GM12878 (cell line): ENCODE measurements around the gene ODF2L.

Experiments
- CUX1 ChIP-seq: IDR thresholded peaks from 2 replicates; pipeline ENCODE4 v1.6.1; 2012; ENCODE audit warnings: improper control_type of control experiment, low read depth, low read length; ENCODE audit not compliant: insufficient replicate concordance
- EP300 ChIP-seq, 2 experiments: fragments of 150-350 bp in 1 of 2; IDR thresholded peaks; 2 replicates each; pipeline ENCODE4 v1.6.1; 2011 to 2012; ENCODE audit warnings: low read depth in 2 of 2, low read length in 2 of 2, borderline replicate concordance in 1 of 2, improper control_type of control experiment in 1 of 2, inconsistent platforms in 1 of 2; ENCODE audit not compliant: control insufficient read depth in 1 of 2
- HCFC1 ChIP-seq: fragments of 150-350 bp; IDR thresholded peaks from 2 replicates; pipeline ENCODE4 v1.6.1; 2014; ENCODE audit warnings: low read length
- HDAC6 ChIP-seq: fragments of 200-600 bp; sonication (generic); IDR thresholded peaks from one replicate; pipeline ENCODE4 v1.8.0; 2017; ENCODE audit warnings: antibody characterized with exemption; ENCODE audit not compliant: unreplicated experiment
- MAX ChIP-seq: IDR thresholded peaks from 2 replicates; pipeline ENCODE4 v1.6.1; 2012; ENCODE audit warnings: low read depth, low read length, improper control_type of control experiment
- POLR2A ChIP-seq: IDR thresholded peaks from 2 replicates; pipeline ENCODE4 v1.6.1; 2011; ENCODE audit warnings: low read depth, mild to moderate bottlenecking, low read length
- RAD21 ChIP-seq: IDR thresholded peaks from 2 replicates; pipeline ENCODE4 v1.6.1; 2011; ENCODE audit warnings: mild to moderate bottlenecking, low read depth, low read length, moderate library complexity; ENCODE audit not compliant: insufficient read depth
- RFX5 ChIP-seq: IDR thresholded peaks from 2 replicates; pipeline ENCODE4 v1.6.1; 2011; ENCODE audit warnings: low read depth, low read length, improper control_type of control experiment
- SMAD1 ChIP-seq: fragments of 450-650 bp; IDR thresholded peaks from 2 replicates; pipeline ENCODE4 v1.6.1; 2018; ENCODE audit warnings: mild to moderate bottlenecking, low read depth; ENCODE audit not compliant: partially characterized antibody
- SUPT20H ChIP-seq: IDR thresholded peaks from 2 replicates; pipeline ENCODE4 v1.6.1; 2011; ENCODE audit warnings: low read depth, mild to moderate bottlenecking, low read length, moderate library complexity, borderline replicate concordance; ENCODE audit not compliant: control insufficient read depth

GRCh38 chr1:86416343-86416742 is 20.2 kb upstream of the ODF2L start:
- TF ChIP-seq HCFC1 (no peak), RAD21 (no peak), SUPT20H (no peak), EP300 (IDR thresholded peaks at IDR 0.05; ENCODE audit: borderline replicate concordance in 1 of 2, control insufficient read depth in 1 of 2, low read depth in 2 of 2, low read length in 2 of 2) (no peak), SMAD1 (no peak), POLR2A (no peak), CUX1 (no peak), RFX5 (no peak), HDAC6 (no peak), MAX (no peak)
